C4-2B (cell line): ENCODE data around the gene GALNT17.

Experiments
- CTCF ChIP-seq: fragments of 450-650 bp; conservative IDR thresholded peaks from 2 replicates; pipeline ENCODE4 v1.5.1; 2017; ENCODE audit warnings: mild to moderate bottlenecking
- ZFX ChIP-seq: fragments of 450-650 bp; IDR thresholded peaks from 2 replicates; pipeline ENCODE4 v1.6.1; 2017

DNA sequence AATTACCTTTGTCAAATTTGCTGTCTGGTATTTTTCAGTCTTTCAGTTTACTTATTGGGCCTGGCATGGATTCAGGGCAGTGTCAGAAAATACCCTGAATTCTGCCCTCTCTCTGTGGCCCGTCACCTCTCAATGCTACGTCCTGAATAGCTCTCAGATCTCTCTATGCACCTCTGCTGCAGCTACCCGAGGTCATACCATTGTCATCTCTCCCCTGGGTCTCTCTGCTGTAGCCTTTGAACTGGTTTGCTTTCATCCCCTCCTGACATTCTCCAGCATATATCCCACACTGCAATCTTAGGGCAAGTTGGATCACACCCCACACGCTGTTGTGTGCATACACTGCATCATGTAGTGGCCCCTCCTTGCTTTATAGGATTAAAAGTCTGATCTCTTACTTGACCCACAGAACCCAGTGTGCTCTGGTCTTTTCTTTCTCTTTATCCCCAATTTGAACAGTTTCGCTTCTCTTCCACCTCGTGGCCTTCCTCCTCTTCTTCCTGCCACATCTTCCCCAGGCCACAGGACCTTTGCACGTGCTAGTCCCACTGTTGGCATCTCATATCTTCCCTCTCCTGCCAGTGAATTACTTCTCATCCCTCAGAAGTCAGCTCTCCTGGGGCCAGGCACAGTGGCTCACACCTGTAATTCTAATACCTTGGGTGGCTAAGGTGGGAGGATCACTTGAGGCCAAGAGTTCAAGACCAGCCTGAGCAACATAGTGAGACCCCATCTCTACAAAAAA is 372.9 kb downstream of the GALNT17 start:
- TF ChIP-seq CTCF = no peak
- TF ChIP-seq ZFX = no peak
